GM10248 (cell line): ENCODE data around the gene CES3.
"Not testable (repeated sequence)": the region's sequence is repeated elsewhere in the genome, so short reads cannot be mapped to it uniquely, and the experiment has no call there.

Source experiments
- CTCF ChIA-PET: fragments of 300-600 bp; sonication (Branson Sonifier 250); formaldehyde crosslinking; extraction: SDS; loops from one replicate; lab custom pipeline; 2021; ENCODE audit warnings: antibody characterized with exemption; lab: Yijun Ruan, JAX
- POLR2A ChIA-PET: fragments of 350-650 bp; sonication (Branson Sonifier 250); formaldehyde crosslinking; extraction: SDS; loops from one replicate; lab custom pipeline; 2020; ENCODE audit warnings: antibody characterized with exemption; lab: Yijun Ruan, JAX
- DNase-seq: peaks from one replicate; pipeline ENCODE4 v3.0.0; 2012; ENCODE audit errors: extremely low spot score
- CTCF ChIP-seq: IDR thresholded peaks from 2 replicates; pipeline ENCODE4 v1.5.1; 2012; ENCODE audit warnings: mild to moderate bottlenecking, low read depth; ENCODE audit errors: extremely low read depth, missing control alignments, control extremely low read depth

CES3 gene

GRCh38 chr16:66991545-66992077, 30.5 kb downstream of the CES3 start:
- CTCF ChIA-PET, result interaction anchor here (1.0 to 1.9 kb wide), 10 partner anchors 8 to 193 kb away, joined by 3 to 7 read pairs (median 4); no protein-coding TSS in a partner anchor
- no peak for DNase-seq
- no peak for TF ChIP-seq CTCF
- POLR2A ChIA-PET, result no interaction called here

GRCh38 chr16:66993558-66993957, 32.5 kb downstream of the CES3 start:
- DNase-seq, POLR2A ChIA-PET: not testable (repeated sequence)
- CTCF ChIA-PET, result interaction anchor here (1.1 to 1.3 kb wide), 3 partner anchors 35 to 40 kb away, joined by 3 read pairs; no protein-coding TSS in a partner anchor

- CTCF ChIA-PET, result interaction anchor here (0.7 to 1.7 kb wide), 3 partner anchors 11 to 161 kb away, joined by 3 to 4 read pairs (median 3); no protein-coding TSS in a partner anchor
- POLR2A ChIA-PET, result interaction anchor here (0.5 kb wide), 1 partner anchor 110 kb away, joined by 3 read pairs; no protein-coding TSS in a partner anchor
- no peak for TF ChIP-seq CTCF
Measured at GRCh38 chr16:66996324-66996982, 35.4 kb downstream of the CES3 start.

GRCh38 chr16:66996983-66997358, 35.9 kb downstream of the CES3 start:
- ChIA-PET POLR2A (no interaction called here), CTCF (interaction anchor here (1.7 kb wide), 1 partner anchor 43 kb away, joined by 4 read pairs; no protein-coding TSS in a partner anchor)
- no peak for TF ChIP-seq CTCF
- no peak for DNase-seq

More at GRCh38 chr16:66996324-66996982, 35.4 kb downstream of the CES3 start:
- no peak for DNase-seq

- no peak for TF ChIP-seq CTCF
- CTCF ChIA-PET, result interaction anchor here (0.9 to 1.5 kb wide), 5 partner anchors 9 to 184 kb away, joined by 3 to 5 read pairs (median 3); no protein-coding TSS in a partner anchor
- peak; percentile 78 for DNase-seq
- POLR2A ChIA-PET, result interaction anchor here (0.6 kb wide), 1 partner anchor 74 kb away, joined by 5 read pairs; no protein-coding TSS in a partner anchor
Measured at GRCh38 chr16:67000384-67001351, 39.6 kb downstream of the CES3 start.

- TF ChIP-seq CTCF, result no peak
- CTCF ChIA-PET, result no interaction called here
- no peak for DNase-seq
- POLR2A ChIA-PET, result no interaction called here
Measured at GRCh38 chr16:67001726-67002125, 40.7 kb downstream of the CES3 start.
